ENCODE measurements around the gene SORCS2. TPM values are rescaled to one million over a fixed set of nuclear protein-coding genes. Genes with fewer than 3 reads are reported as not detected.

Gene SORCS2
- total and polyA plus RNA-seq, 2 of the 4 experiments (the other 2 are of a cell fraction) = 0.36 to 0.62 TPM

- CTCF ChIA-PET = no interaction called here
- no peak overlapping the region for H3K18ac ChIP-seq (ENCODE audit: low read depth, low read length)
- no peak overlapping the region for H2BK15ac ChIP-seq (ENCODE audit: low read depth, low read length)
- no peak overlapping the region for H4K91ac ChIP-seq (ENCODE audit: insufficient read depth, low read depth, low read length)
- H3K79me1 ChIP-seq (ENCODE audit: low read depth in 1 of 2, low read length in 2 of 2) = no peaks in the 10 kb centered on the region
- H2BK20ac ChIP-seq (ENCODE audit: low read depth, low read length) = no peak overlapping the region
- TF ChIP-seq, protein P1, sequence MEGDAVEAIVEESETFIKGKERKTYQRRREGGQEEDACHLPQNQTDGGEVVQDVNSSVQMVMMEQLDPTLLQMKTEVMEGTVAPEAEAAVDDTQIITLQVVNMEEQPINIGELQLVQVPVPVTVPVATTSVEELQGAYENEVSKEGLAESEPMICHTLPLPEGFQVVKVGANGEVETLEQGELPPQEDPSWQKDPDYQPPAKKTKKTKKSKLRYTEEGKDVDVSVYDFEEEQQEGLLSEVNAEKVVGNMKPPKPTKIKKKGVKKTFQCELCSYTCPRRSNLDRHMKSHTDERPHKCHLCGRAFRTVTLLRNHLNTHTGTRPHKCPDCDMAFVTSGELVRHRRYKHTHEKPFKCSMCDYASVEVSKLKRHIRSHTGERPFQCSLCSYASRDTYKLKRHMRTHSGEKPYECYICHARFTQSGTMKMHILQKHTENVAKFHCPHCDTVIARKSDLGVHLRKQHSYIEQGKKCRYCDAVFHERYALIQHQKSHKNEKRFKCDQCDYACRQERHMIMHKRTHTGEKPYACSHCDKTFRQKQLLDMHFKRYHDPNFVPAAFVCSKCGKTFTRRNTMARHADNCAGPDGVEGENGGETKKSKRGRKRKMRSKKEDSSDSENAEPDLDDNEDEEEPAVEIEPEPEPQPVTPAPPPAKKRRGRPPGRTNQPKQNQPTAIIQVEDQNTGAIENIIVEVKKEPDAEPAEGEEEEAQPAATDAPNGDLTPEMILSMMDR (conservative IDR thresholded peaks at IDR 0.05; ENCODE audit: low read depth, low read length) = no peak
- TF ChIP-seq RAD21 (IDR thresholded peaks at IDR 0.05; ENCODE audit: low read length) (no peak), CHD1 (IDR thresholded peaks at IDR 0.05; ENCODE audit: low read depth, low read length) (no peak), MXI1 (IDR thresholded peaks at IDR 0.05; ENCODE audit: borderline replicate concordance, low read depth, low read length) (no peak), NFE2L2 (IDR thresholded peaks at IDR 0.05; ENCODE audit: low read depth, low read length) (no peak), RFX5 (IDR thresholded peaks at IDR 0.05; ENCODE audit: low read depth, low read length) (no peak), MAFK (IDR thresholded peaks at IDR 0.05; ENCODE audit: low read depth, low read length) (no peak), SMC3 (IDR thresholded peaks at IDR 0.05; ENCODE audit: low read depth, low read length) (no peak), MAZ (IDR thresholded peaks at IDR 0.05; ENCODE audit: borderline replicate concordance, low read depth, low read length) (no peak), BHLHE40 (IDR thresholded peaks at IDR 0.05; ENCODE audit: low read depth, low read length) (no peak), POLR2A (IDR thresholded peaks at IDR 0.05; ENCODE audit: low read depth, low read length) (no peak), CEBPB (IDR thresholded peaks at IDR 0.05; ENCODE audit: low read depth, low read length) (no peak), RCOR1 (IDR thresholded peaks at IDR 0.05; ENCODE audit: insufficient replicate concordance, low read length) (no peak), FOS (IDR thresholded peaks at IDR 0.05; ENCODE audit: low read depth, low read length) (no peak)
- TF ChIP-seq, protein P2, sequence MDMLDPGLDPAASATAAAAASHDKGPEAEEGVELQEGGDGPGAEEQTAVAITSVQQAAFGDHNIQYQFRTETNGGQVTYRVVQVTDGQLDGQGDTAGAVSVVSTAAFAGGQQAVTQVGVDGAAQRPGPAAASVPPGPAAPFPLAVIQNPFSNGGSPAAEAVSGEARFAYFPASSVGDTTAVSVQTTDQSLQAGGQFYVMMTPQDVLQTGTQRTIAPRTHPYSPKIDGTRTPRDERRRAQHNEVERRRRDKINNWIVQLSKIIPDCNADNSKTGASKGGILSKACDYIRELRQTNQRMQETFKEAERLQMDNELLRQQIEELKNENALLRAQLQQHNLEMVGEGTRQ (IDR thresholded peaks at IDR 0.05; ENCODE audit: low read depth, low read length) = no peak
- TF ChIP-seq, protein P3, sequence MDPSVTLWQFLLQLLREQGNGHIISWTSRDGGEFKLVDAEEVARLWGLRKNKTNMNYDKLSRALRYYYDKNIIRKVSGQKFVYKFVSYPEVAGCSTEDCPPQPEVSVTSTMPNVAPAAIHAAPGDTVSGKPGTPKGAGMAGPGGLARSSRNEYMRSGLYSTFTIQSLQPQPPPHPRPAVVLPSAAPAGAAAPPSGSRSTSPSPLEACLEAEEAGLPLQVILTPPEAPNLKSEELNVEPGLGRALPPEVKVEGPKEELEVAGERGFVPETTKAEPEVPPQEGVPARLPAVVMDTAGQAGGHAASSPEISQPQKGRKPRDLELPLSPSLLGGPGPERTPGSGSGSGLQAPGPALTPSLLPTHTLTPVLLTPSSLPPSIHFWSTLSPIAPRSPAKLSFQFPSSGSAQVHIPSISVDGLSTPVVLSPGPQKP (IDR thresholded peaks at IDR 0.05; ENCODE audit: borderline replicate concordance, low read depth, low read length) = no peak
- no peak overlapping the region for H3K4me3 ChIP-seq (ENCODE audit: insufficient read depth, low read depth, low read length)
- H3K9ac ChIP-seq (ENCODE audit: low read depth, low read length) = no peak overlapping the region
- H2BK120ac ChIP-seq (ENCODE audit: low read depth, low read length) = no peak overlapping the region
- dilution Hi-C loops (cut with HindIII; ENCODE audit: low sequenced_read_pairs, unreplicated experiment) (no loop called here), in situ Hi-C loops (cut with MboI; ENCODE audit: low sequenced_read_pairs) (no loop called here), intact Hi-C loops (cut with micrococcal nuclease) (no loop called here)
- no peak overlapping the region for H2BK5ac ChIP-seq (ENCODE audit: low read depth, low read length, poor library complexity, severe bottlenecking)
- no peak overlapping the region for H3K4ac ChIP-seq (ENCODE audit: low read depth, low read length)
- BruUV-seq (replicated peaks) = no TSS peak
- H4K8ac ChIP-seq (ENCODE audit: low read depth in 2 of 2, low read length in 2 of 2) = no peak overlapping the region
- POLR2A ChIA-PET (ENCODE audit: unreplicated experiment) = no interaction called here
- no peaks in the 10 kb centered on the region for H3K9me1 ChIP-seq (ENCODE audit: insufficient read depth, low read length)
- ATAC-seq (ENCODE audit: low read depth) (no peak), DNase-seq (no peak)
- no peak overlapping the region for H3K14ac ChIP-seq (replicated peaks; ENCODE audit: low read depth, low read length)
- no peaks in the 10 kb centered on the region for H3K36me3 ChIP-seq (ENCODE audit: control insufficient read depth, insufficient read depth, low read length)
- no peaks in the 10 kb centered on the region for H3K4me1 ChIP-seq (ENCODE audit: control insufficient read depth, insufficient read depth, low read length)
- no peaks in the 10 kb centered on the region for H4K20me1 ChIP-seq (ENCODE audit: insufficient read depth, low read length)
- no peak overlapping the region for H2AK9ac ChIP-seq (replicated peaks; ENCODE audit: low read depth, low read length, poor library complexity)
- no peak overlapping the region for H3K27ac ChIP-seq (ENCODE audit: insufficient read depth, low read length)
- peaks cover 57% of the 10 kb centered on the region for H3K27me3 ChIP-seq (ENCODE audit: control insufficient read depth, insufficient read depth, low read length)
- no peak overlapping the region for H4K5ac ChIP-seq (ENCODE audit: low read depth, low read length)
- no peak overlapping the region for H3K56ac ChIP-seq (ENCODE audit: extremely low read depth, insufficient read depth, low read length)
- no peak overlapping the region for H3K23ac ChIP-seq (ENCODE audit: low read depth, low read length)
- H2AFZ ChIP-seq (replicated peaks; ENCODE audit: low read length, poor library complexity) = no peak overlapping the region
- H2AK5ac ChIP-seq (ENCODE audit: low read depth, low read length) = no peak overlapping the region
- H3K9me3 ChIP-seq (ENCODE audit: control insufficient read depth, insufficient read depth, low read length) = peaks cover 5% of the 10 kb centered on the region
- H3K4me2 ChIP-seq (ENCODE audit: low read depth, low read length) = no peak overlapping the region
- WGBS, 2 experiments (ENCODE audit: extremely low coverage in 2 of 2, insufficient read length in 1 of 2) = 100% methylated on average over 1 of the region's 5 CpGs; no CpG with 5 or more reads in 1 of the 2 experiments
Observed at GRCh38 chr4:7275067-7275466, 82.7 kb downstream of the SORCS2 start.
